ENCODE data around the gene LRRC14B.

Gene LRRC14B

DNA sequence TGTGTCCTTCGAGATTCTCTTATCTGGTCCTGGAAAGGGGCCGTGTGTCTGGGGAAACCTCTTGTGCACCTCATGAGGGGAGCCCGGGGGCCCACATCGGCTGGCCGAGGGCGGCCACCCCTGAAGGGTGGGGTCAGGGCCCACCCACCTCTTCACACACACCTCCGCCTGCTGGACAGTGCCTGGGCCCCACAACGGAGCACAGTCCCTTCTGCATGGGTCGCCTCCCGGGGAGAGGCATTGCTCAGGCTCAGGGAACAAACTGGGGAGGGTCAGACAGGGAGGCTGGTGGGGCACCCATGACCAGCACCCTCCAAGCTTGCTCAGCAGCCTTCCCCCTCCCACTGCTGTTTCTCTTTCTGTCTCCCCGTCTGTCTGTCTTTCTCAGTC, 1.3 kb upstream of the LRRC14B start:
- ChIA-PET POLR2A (ENCODE audit: low non-redundant PET) (no interaction called here), CTCF (no interaction called here)
- DNase-seq (ENCODE audit: low spot score), result no peak
- TF ChIP-seq, protein P1, sequence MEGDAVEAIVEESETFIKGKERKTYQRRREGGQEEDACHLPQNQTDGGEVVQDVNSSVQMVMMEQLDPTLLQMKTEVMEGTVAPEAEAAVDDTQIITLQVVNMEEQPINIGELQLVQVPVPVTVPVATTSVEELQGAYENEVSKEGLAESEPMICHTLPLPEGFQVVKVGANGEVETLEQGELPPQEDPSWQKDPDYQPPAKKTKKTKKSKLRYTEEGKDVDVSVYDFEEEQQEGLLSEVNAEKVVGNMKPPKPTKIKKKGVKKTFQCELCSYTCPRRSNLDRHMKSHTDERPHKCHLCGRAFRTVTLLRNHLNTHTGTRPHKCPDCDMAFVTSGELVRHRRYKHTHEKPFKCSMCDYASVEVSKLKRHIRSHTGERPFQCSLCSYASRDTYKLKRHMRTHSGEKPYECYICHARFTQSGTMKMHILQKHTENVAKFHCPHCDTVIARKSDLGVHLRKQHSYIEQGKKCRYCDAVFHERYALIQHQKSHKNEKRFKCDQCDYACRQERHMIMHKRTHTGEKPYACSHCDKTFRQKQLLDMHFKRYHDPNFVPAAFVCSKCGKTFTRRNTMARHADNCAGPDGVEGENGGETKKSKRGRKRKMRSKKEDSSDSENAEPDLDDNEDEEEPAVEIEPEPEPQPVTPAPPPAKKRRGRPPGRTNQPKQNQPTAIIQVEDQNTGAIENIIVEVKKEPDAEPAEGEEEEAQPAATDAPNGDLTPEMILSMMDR (conservative IDR thresholded peaks at IDR 0.05; ENCODE audit: low read depth), result no peak
- no peak overlapping the region for H3K27ac ChIP-seq

- CTCF ChIA-PET, result interaction anchor here (0.6 to 0.7 kb wide), 3 partner anchors 10 to 1125 kb away, joined by 3 to 4 read pairs (median 3); no protein-coding TSS in a partner anchor
- DNase-seq (ENCODE audit: low spot score), result no peak
- TF ChIP-seq, protein P1 (conservative IDR thresholded peaks at IDR 0.05; ENCODE audit: low read depth), result no peak
- peak overlapping the region; percentile 22 for H3K27ac ChIP-seq
- POLR2A ChIA-PET (ENCODE audit: low non-redundant PET), result no interaction called here
Observed at GRCh38 chr5:190366-191035, 794 bp upstream of the LRRC14B start.

- DNase-seq (ENCODE audit: low spot score), result no peak
- ChIA-PET CTCF (interaction anchor here (0.7 kb wide), 1 partner anchor 27 kb away, joined by 5 read pairs; no protein-coding TSS in a partner anchor), POLR2A (ENCODE audit: low non-redundant PET) (interaction anchor here (0.5 kb wide), 1 partner anchor 90 kb away, joined by 3 read pairs; no protein-coding TSS in a partner anchor)
- H3K27ac ChIP-seq, result no peak overlapping the region
- TF ChIP-seq, protein P1 (conservative IDR thresholded peaks at IDR 0.05; ENCODE audit: low read depth), result no peak
Observed at GRCh38 chr5:191949-192690, 825 bp downstream of the LRRC14B start.

- no peak overlapping the region for H3K27ac ChIP-seq
- DNase-seq (ENCODE audit: low spot score), result no peak
- POLR2A ChIA-PET (ENCODE audit: low non-redundant PET), result no interaction called here
- TF ChIP-seq, protein P1 (conservative IDR thresholded peaks at IDR 0.05; ENCODE audit: low read depth), result no peak
- CTCF ChIA-PET, result no interaction called here
Observed at GRCh38 chr5:192691-192969, 1.3 kb downstream of the LRRC14B start.

- no peak for DNase-seq (ENCODE audit: low spot score)
- TF ChIP-seq, protein P1 (conservative IDR thresholded peaks at IDR 0.05; ENCODE audit: low read depth), result no peak
- no peak overlapping the region for H3K27ac ChIP-seq
- ChIA-PET CTCF (no interaction called here), POLR2A (ENCODE audit: low non-redundant PET) (no interaction called here)
Observed at GRCh38 chr5:192970-193831, 1.9 kb downstream of the LRRC14B start.

DNA sequence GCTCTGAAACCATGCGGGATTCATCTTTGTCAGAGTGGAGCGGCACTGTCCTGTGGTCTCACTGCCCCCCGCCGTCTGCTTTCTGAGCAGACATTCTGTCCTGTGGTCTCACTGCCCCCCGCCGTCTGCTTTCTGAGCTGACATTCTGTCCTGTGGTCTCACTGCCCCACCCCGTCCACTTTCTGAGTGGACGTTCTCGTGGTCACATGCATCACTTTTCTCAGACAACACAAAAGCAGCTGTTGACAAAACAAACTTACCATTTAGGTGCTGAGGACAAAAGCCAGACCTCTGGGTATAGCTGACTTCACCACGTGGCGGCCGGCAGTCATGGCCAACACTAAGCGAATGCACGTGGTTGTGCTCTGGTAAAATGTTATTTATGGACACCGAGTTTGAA, 2.8 kb downstream of the LRRC14B start:
- H3K27ac ChIP-seq, result no peak overlapping the region
- POLR2A ChIA-PET (ENCODE audit: low non-redundant PET), result no interaction called here
- DNase-seq (ENCODE audit: low spot score), result no peak
- TF ChIP-seq, protein P1 (conservative IDR thresholded peaks at IDR 0.05; ENCODE audit: low read depth), result no peak
- CTCF ChIA-PET, result no interaction called here
